Amygdala (tissue), 56 donors: ENCODE results near the gene PIANP.
A peak's percentile ranks its signal among the peaks of the same experiment; 100 is the strongest.

Source experiments
- DNase-seq, 56 donors: peaks; one replicate each; lab custom pipeline; 2025; lab: John Stamatoyannopoulos, UW

Gene PIANP

DNA sequence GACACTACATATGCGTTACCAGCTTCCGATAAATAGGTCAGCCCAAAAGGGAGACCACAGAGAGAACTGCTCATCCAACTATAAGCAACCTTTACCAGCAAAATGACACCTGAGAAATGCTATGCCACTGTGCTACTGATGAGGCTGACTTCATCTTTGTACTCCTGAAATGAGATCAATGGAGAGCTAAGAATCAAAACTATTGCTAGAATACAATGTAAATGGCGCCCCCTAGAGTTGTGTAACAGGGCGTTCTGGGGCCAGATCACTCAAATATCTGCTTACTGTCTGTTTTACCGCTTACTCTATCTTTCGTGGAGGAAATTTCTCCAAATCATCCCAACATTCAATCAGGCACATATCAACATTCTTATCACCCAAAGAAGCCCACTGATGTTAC is 16.0 kb downstream of the PIANP start:
- DNase-seq = peak in 1 of 56 donors; percentile 17

DNA sequence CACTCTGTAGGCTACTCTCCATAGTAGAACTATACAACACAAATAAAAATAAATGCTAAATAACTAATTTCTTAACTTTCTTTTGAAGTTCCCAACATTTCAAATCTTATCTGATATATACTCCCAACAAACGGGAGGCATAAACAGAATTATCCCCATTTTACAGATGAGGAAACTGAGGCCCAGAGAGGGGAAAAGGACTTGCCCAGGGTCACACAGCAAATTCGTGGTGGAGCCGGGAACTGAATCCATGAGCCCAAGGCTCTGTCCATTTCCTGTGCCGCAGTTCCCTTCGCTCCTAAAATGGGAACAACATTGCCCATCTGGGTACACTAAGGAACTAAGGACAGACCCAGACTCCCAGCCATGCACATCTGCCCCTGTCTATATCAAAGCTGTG is 23.7 kb downstream of the PIANP start:
- no peak for DNase-seq

DNA sequence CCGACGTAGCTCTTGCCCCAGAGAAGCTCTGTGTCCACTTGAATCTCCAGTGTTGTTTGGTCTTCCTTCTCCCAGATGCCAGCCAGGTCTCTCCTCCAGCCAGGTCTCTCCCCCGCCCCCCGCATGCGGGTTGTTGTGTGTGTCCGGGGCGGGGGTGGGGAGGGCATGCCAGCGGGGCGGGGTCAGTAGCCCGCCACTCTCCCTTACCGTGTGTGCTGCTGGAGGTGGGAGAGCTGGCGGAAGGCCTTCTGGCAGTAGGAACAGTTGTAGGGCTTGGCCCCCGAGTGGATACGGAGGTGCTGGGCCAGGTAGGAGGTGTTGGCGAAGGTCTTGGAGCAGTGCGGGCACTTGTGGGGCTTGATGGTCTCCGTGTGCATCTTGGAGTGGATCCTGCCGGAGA is 28.5 kb downstream of the PIANP start:
- DNase-seq = no peak

DNA sequence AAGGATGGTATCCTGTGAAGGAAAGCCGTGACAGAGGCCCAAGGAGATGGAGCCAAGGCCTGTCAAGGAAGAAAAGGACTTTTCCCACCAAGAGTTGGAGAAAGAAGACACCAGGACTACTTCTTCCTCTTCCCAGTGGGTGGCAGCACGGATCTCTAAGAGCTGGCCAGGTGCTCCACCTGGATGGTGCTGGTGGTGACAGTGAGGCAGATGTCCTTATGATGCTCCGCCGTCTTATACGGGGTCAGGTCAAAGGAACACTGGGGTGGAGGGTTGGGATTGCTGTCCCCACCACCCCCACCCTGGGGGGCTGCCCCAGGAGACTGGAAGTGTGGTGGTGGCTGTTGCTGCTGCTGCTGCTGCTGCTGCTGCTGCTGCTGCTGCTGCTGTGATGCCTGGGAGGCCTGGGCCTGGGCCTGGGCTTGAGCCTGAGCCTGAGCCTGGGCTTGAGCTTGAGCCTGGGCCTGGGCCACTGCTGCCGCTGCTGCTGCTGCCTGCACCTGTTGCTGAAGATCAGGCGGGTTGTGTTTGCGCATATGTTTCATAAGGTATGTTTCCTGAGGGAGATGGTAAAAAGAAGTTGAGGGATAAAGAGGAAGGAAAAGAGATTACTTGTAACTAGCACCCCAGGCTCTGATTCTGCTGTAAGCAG is 32.9 kb downstream of the PIANP start:
- DNase-seq = no peak

DNA sequence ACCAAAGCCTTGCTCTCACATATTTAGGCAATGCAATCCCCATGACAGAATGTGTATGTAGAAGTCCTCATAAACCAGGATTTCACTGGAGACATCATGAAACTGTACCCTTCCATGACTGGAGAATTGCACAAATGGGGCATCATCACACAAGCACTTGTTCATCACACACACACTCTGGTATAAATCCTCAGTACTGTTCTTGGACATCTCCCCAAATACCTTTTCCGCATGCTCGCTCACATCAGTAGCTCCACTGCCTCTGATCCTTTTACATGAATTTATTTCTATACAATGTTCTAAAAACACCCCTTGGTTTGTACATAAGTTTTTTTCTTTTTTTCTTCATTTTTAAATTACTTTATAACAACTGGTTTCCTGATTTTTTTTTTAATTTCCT is 34.4 kb downstream of the PIANP start:
- no peak for DNase-seq

DNA sequence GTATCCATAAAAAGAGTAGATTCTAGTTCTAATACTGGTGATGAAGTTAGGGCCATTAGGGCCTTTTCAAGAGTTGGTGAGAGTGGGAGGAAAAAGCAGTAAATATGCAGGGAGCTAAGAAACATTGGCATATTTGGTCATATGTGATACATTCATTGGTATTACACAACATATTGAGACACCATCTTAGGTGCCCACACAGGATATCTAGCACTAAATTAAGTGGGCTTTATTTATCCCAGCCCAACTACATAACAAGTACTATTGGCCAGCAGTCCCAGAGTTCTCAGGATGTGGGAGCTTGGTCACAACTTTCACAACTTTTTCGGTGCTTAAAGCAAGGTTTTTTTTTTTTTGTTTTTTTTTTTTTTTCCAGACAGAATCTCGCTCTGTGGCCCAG is 35.7 kb downstream of the PIANP start:
- DNase-seq = no peak

DNA sequence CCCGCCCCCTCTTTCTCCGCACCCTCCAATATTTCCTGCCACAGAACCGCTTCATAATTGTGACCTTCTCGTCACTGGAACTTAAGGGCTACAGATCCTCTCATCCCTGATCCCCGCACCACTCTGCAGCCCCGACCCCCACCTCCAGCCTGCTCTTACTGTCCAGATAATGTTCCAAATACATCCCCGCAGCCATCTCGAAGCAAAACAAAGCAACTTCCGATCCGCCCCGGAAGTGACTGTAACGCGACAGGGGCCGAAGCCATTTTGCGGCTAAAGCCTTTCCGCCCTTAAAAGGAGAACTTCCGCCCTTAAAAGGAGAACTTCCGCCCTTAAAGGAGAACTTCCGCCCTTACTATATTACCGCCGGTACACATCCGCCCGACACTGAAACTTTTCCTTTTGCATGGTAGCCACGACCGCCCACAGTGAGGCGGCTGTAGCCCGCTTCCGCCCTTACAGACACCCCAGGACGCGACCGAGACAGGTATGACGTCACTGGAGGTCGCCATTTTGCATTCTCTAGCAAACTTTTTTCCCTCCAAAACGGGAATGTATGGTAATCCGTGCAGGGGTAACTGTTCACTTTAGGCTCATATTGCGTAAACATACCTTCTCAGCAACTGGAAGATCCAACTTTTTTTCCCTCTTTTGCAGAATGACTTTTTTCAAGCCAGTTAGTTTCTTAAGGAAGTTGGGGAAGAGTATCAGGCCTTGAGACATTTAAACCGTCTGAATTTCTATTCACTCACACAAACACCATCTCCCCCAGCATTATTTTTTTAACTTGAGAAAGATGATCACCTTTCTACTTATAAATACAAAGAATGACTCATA is 37.5 kb downstream of the PIANP start, which contains the start of gene ING4:
ING4 (minus strand) TSS at position 214 of the 837 bp plus-strand sequence; CDS start at position 196, 18 bp downstream.
- DNase-seq = peak; percentile 71 to 99 (median 96)

DNA sequence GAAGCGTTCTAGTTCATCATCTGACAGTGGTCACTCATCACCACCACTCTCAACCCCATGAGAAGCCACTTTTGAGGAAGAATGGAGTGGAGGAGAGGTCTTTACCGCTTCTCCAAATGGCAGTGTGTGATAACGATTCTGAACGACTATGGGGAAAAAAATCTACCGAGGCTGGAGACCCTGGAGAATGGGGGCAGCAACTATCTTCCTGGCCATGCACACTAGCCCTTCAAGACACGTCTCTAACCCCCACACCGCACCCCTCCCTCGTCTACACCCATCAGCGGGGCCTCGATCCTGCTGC is 38.1 kb downstream of the PIANP start:
- DNase-seq = no peak

DNA sequence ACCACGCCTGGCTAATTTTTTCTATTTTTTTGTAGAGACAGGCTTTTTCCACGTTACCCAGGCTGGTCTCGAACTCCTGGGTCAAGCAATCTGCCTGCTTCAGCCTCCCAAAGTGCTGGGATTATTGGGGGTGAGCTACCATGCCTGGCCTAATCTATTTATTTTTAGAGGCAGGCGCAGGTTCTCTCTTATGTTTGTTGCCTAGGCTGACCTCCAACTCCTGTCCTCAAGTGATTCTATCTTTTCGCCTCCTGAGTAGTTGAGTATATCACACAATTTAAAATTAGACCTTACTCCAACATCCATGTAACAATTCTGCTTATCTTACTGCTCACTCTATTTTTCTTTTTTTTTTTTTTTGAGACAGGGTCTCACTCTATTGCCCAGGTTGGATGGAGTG is 46.6 kb downstream of the PIANP start:
- DNase-seq = no peak

DNA sequence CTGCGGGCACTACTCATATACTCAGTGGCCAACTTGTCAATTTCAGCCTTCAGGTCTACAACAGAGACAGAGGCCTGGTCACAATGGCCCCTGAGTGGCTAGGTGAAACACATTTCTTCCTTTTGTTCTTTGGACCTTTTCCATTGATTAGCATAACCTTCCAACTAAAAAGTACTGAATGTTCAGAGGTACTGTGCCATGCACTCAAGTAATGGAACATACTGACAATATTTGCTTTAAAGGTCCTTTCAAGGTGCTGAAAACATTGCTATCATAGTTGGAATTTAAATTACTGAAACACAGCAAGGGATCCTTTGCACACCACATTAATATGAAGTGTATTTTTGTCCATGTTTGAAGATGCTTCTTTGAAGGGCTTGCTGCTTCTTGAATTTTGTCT is 47.3 kb downstream of the PIANP start:
- no peak for DNase-seq

DNA sequence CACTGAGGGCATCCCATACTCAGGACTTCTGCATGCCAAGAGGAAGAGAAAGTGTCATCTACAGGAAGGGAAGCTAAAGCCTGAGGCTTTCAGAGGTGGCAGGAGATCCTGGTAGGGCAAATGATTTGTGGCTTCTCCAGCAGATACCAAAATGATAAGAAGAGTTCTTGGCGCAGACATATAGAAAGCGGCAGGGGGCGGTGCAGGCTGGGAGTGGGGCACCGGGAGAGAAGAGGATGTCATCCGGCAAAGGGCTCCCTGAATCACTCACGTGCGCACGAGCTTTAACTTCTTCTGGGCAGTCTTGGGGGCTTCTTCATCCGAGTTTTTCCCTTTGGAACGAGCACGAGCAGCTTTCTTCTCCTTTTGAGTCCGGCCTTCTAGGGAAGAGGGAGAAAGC is 48.2 kb downstream of the PIANP start:
- no peak for DNase-seq

DNA sequence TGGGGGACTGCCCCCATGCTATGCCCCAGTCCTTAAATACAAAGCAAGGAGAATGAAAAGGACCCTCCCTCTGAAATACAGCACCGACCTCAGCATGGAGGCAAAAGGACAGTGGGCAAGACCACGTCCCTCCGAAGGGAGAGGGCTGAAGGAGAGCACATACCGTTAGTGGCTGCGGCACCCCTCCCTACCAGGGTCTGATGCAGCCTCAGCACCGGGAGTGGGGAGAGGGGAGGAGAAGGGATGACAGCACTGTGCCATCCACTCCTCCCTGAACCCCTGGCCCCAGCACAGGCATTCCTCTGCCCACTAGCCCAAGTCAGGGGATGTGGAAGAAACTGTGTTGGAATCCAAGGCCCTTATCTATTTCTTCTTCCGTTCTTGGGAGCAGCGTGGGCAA is 49.8 kb downstream of the PIANP start:
- DNase-seq = no peak

DNA sequence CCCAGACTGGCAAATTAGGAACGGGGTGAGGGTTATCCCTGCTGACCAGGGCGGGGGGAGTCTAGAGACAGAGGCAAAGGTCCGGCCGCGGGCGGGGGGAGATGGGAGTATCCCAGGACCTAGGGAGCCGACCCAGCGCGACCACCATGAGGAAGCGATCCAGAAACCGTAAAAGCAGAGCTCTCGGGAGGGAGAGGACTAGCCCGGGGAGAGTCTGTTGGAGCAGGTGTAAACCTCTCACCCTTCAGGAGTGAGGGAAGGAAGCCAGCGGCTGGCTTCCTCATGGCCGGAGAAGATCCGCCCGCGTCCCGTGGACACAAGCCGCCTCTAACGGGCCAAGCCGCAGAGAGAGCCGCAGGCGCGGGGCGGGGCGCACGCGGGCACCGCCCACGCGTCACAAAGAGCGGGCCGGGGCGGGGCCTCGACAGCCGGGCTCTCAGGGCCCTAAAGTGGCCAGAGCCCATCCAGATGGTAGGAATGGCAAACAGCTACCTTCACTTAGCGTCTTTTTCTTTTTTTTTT is 53.5 kb downstream of the PIANP start, which contains the start of gene ACRBP:
ACRBP (minus strand) TSS at position 350 of the 522 bp plus-strand sequence; CDS start at position 284, 66 bp downstream.
- DNase-seq = peak in 37 of 56 donors; percentile 18 to 79 (median 44)

DNA sequence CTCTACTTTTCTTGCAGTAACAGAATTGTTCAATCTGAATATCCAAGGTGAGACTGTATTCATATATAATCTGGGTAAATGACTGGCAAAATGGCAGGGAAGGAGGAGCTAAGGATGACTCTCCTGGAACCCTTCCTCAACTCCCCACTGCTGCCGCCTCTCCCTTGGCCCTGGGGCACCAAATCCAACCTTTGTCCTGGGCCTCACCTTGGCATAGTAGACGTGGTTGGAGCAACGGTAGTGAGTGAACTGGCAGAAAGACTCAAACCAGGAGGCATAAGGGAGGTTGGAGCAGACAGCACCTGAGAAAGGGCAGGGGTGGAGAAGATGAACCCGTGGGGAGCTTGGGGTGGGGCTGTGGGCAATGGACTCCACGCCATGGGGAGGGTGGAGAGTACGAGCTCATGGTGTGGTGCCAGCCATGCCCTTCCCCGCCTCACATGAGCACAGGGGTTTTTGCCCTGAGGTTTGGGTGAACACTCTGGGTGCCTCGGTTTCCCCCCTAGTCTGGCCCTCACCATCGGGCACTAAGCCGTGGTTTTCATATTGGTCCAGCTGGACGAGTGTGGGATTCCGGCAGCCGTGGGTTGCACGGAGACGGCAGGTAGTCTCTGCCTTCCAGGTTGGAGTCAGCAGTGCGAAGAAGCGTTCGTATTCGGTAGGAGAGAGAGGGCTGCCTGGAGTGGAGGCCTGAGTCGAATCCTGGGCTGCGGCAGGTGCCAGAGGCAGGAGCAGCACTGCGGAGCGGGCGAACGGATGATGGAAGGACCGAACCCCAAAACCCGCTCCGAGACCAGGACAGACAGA is 54.1 kb downstream of the PIANP start:
- DNase-seq = no peak

DNA sequence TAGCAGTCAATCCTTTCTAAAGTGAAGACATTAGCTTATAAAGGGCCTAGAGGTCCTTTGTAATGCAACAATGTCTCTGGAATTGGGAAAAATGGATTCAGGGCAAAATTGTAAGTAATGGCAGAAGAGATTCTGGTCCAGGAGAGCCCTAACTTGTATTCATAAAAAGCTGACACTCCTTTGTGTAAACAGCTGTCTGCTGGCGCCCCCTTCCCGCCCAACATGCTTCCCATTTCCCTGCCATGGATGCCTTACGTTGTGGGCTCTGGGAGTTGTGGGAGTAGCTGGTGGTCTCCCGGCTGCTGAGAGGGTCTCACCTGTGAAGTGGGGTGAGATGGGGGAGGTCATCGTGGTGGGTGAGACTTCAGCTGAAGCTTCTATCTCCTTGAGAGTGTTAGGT is 55.7 kb downstream of the PIANP start:
- DNase-seq = peak in 14 of 56 donors; percentile 9 to 72 (median 30)

DNA sequence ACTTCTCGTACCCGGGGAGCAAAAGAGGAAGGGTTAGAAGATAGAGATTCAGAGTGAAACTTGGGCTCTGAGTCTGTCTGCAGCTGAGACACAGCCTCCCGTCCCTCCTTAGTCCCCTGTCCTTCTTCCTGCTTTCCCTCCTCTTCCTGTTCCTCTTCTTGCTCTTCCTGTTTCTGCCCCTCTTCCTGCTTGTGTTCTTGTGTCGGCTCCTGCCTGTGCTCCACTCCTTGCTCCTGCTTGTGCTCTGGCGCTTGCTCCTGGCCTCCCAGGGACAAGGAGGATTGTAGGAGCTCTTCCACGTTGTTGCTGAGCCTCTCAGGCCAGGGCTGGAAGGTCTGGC is 56.4 kb downstream of the PIANP start:
- DNase-seq = peak in 2 of 56 donors; percentile 23 to 38
